RCC 7860 (cell line): ENCODE results near the gene CLDN9.

Experiments
- DNase-seq: peaks from one replicate; pipeline ENCODE4 v3.0.0-alpha.2; 2015; ENCODE audit warnings: low spot score
- FAIRE-seq: peaks from 2 replicates; lab custom pipeline; 2012; peaks lifted over from hg19 to GRCh38; lab: Jason Lieb, UNC

Gene CLDN9

GRCh38 chr16:2974319-2975056 lies 38.2 kb upstream of the CLDN9 start:
- no peak for FAIRE-seq
- no peak for DNase-seq

- FAIRE-seq, result no peak
- no peak for DNase-seq
Observed at GRCh38 chr16:2975161-2975795, 37.4 kb upstream of the CLDN9 start.

GRCh38 chr16:2976201-2976600 lies 36.5 kb upstream of the CLDN9 start:
- FAIRE-seq, result no peak
- no peak for DNase-seq

- no peak for FAIRE-seq
- no peak for DNase-seq
Observed at GRCh38 chr16:2976673-2977072, 36.0 kb upstream of the CLDN9 start.

- DNase-seq (no peak), FAIRE-seq (no peak)
Observed at GRCh38 chr16:2977440-2977839, 35.3 kb upstream of the CLDN9 start.

- FAIRE-seq (no peak), DNase-seq (no peak)
Observed at GRCh38 chr16:2979669-2980226, 33.0 kb upstream of the CLDN9 start.

GRCh38 chr16:2980227-2981176 lies 32.2 kb upstream of the CLDN9 start, which contains the start of gene PKMYT1:
Gene PKMYT1, minus strand, starts transcription at chr16:2980446. Its CDS starts 789 bp downstream, at chr16:2979657.
- FAIRE-seq, result no peak
- DNase-seq, result peak; percentile 79

GRCh38 chr16:2981177-2981898 lies 31.4 kb upstream of the CLDN9 start:
- FAIRE-seq (no peak), DNase-seq (no peak)

GRCh38 chr16:2981899-2982250 lies 30.8 kb upstream of the CLDN9 start:
- DNase-seq (no peak), FAIRE-seq (no peak)

GRCh38 chr16:2982402-2982801 lies 30.3 kb upstream of the CLDN9 start:
- DNase-seq (no peak), FAIRE-seq (no peak)

GRCh38 chr16:2983706-2984136 lies 29.0 kb upstream of the CLDN9 start:
- DNase-seq (peak; percentile 78), FAIRE-seq (no peak)

- FAIRE-seq, result no peak
- no peak for DNase-seq
Observed at GRCh38 chr16:2985462-2985861, 27.3 kb upstream of the CLDN9 start.

GRCh38 chr16:2985893-2986355 lies 26.8 kb upstream of the CLDN9 start:
- DNase-seq (no peak), FAIRE-seq (no peak)

GRCh38 chr16:2986623-2987188 lies 26.0 kb upstream of the CLDN9 start:
- FAIRE-seq (no peak), DNase-seq (no peak)

- FAIRE-seq, result no peak
Observed at GRCh38 chr16:2987286-2987685, 25.4 kb upstream of the CLDN9 start.

GRCh38 chr16:2987833-2988232 lies 24.9 kb upstream of the CLDN9 start:
- no peak for DNase-seq

More at GRCh38 chr16:2987286-2987685, 25.4 kb upstream of the CLDN9 start:
- DNase-seq, result no peak

GRCh38 chr16:2988590-2989099 lies 24.1 kb upstream of the CLDN9 start:
- no peak for DNase-seq
- FAIRE-seq, result no peak

More at GRCh38 chr16:2987833-2988232, 24.9 kb upstream of the CLDN9 start:
- FAIRE-seq, result no peak

GRCh38 chr16:2990891-2991290 lies 21.8 kb upstream of the CLDN9 start:
- FAIRE-seq (no peak), DNase-seq (no peak)

- no peak for FAIRE-seq
Observed at GRCh38 chr16:2991566-2992261, 21.0 kb upstream of the CLDN9 start.

More at GRCh38 chr16:2991566-2992261, 21.0 kb upstream of the CLDN9 start:
- no peak for DNase-seq
